HPDE6-E6E7 (cell line): Measurements from ENCODE around the gene PKNOX2.

Experiments used
- DNase-seq: peaks from one replicate; pipeline ENCODE4 v3.0.0; 2011; ENCODE audit warnings: missing footprints; ENCODE audit errors: extremely low spot score

PKNOX2 gene

GRCh38 chr11:125174057-125174456, 9.5 kb downstream of the PKNOX2 start:
- no peak for DNase-seq

- no peak for DNase-seq
Observed at GRCh38 chr11:125174686-125175085, 10.1 kb downstream of the PKNOX2 start.

GRCh38 chr11:125175166-125175565, 10.6 kb downstream of the PKNOX2 start:
- no peak for DNase-seq

- DNase-seq: no peak
Observed at GRCh38 chr11:125175896-125176575, 11.5 kb downstream of the PKNOX2 start.

GRCh38 chr11:125176866-125177265, 12.3 kb downstream of the PKNOX2 start:
- no peak for DNase-seq

GRCh38 chr11:125177543-125177942, 13.0 kb downstream of the PKNOX2 start:
- no peak for DNase-seq

- DNase-seq: no peak
Observed at GRCh38 chr11:125179346-125179745, 14.8 kb downstream of the PKNOX2 start.

- DNase-seq: no peak
Observed at GRCh38 chr11:125179895-125180294, 15.3 kb downstream of the PKNOX2 start.

GRCh38 chr11:125180413-125181305, 16.1 kb downstream of the PKNOX2 start:
- no peak for DNase-seq

GRCh38 chr11:125182573-125182972, 18.0 kb downstream of the PKNOX2 start:
- no peak for DNase-seq

- DNase-seq: no peak
Observed at GRCh38 chr11:125183641-125184040, 19.1 kb downstream of the PKNOX2 start.

- no peak for DNase-seq
Observed at GRCh38 chr11:125188021-125188420, 23.5 kb downstream of the PKNOX2 start.

GRCh38 chr11:125190566-125190965, 26.0 kb downstream of the PKNOX2 start:
- DNase-seq: no peak

- DNase-seq: no peak
Observed at GRCh38 chr11:125192183-125192582, 27.6 kb downstream of the PKNOX2 start.

- DNase-seq: no peak
Observed at GRCh38 chr11:125192717-125193415, 28.3 kb downstream of the PKNOX2 start.

GRCh38 chr11:125193416-125193726, 28.8 kb downstream of the PKNOX2 start:
- no peak for DNase-seq

GRCh38 chr11:125193841-125194240, 29.3 kb downstream of the PKNOX2 start:
- DNase-seq: no peak

- DNase-seq: no peak
Observed at GRCh38 chr11:125199915-125200314, 35.4 kb downstream of the PKNOX2 start.

- no peak for DNase-seq
Observed at GRCh38 chr11:125200441-125200840, 35.9 kb downstream of the PKNOX2 start.

- DNase-seq: no peak
Observed at GRCh38 chr11:125201525-125202141, 37.1 kb downstream of the PKNOX2 start.

GRCh38 chr11:125202362-125202880, 37.9 kb downstream of the PKNOX2 start:
- DNase-seq: no peak

- DNase-seq: no peak
Observed at GRCh38 chr11:125202977-125203376, 38.4 kb downstream of the PKNOX2 start.
